Stimulated activated naive B cell treated with anti-CD40 and anti-IgM and Interleukin-4, amounts not matched to agents 10 μg/mL and 1 μg/mL and 100 μg/mL, for 72 hours (primary cell): Measurements from ENCODE around the gene FAM222B.
"Not testable (repeated sequence)": the region's sequence is repeated elsewhere in the genome, so short reads cannot be mapped to it uniquely, and the experiment has no call there.

Source experiments
- ATAC-seq, 2 donors: fragments of 150-1000 bp; cut with Tn5 transposase; replicated peaks; 2 replicates each; pipeline ENCODE4 v1.10.0; 2021; ENCODE audit warnings: moderate library complexity in 1 of 2
- DNase-seq: peaks from one replicate; pipeline ENCODE4 v3.0.0; 2021
- H3K27ac Mint-ChIP-seq: one replicate; pipeline ENCODE4 v1.8.0; 2022; ENCODE audit warnings: mild to moderate bottlenecking, mixed read lengths
- H3K27me3 Mint-ChIP-seq, 2 donors: one replicate each; pipeline ENCODE4 v1.8.0; 2022; ENCODE audit warnings: mixed read lengths in 2 of 2
- H3K36me3 Mint-ChIP-seq, 2 donors: one replicate each; pipeline ENCODE4 v1.8.0; 2022; ENCODE audit warnings: mixed read lengths in 2 of 2, mild to moderate bottlenecking in 1 of 2
- H3K4me1 Mint-ChIP-seq, 2 donors: one replicate each; pipeline ENCODE4 v1.8.0; 2022; ENCODE audit warnings: mixed read lengths in 2 of 2, mild to moderate bottlenecking in 1 of 2
- H3K4me3 Mint-ChIP-seq, 2 donors: one replicate each; pipeline ENCODE4 v1.8.0; 2022; ENCODE audit warnings: mild to moderate bottlenecking in 2 of 2, mixed read lengths in 2 of 2, moderate library complexity in 1 of 2
- H3K9me3 Mint-ChIP-seq, 2 donors: one replicate each; pipeline ENCODE4 v1.8.0; 2022; ENCODE audit warnings: mixed read lengths in 2 of 2, mild to moderate bottlenecking in 1 of 2

The FAM222B gene

GRCh38 chr17:28843816-28844148, 1.2 kb upstream of the FAM222B start:
- peak overlapping the region; percentile 37 for H3K27ac Mint-ChIP-seq

DNA sequence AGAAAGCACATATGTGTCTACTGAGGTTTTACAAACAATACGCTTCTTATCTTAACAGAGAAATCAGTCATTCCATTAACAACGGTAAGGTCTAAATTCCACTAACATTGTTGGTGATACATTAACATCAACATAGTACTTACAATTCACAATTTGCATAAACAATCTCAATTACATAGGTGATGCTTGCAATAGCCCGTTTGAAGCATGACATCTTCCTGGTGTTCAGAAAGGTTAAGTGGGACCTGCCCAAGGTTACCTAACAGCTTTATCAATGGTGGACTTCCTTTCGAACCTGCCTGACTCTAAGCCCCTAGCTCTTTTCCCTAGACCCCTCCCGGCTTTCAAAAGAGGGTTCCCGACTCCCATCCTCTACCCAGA, 699 bp downstream of the FAM222B start:
- Mint-ChIP-seq H3K4me1 (peaks cover 10 to 26% of the 10 kb centered on the region in 2 donors), H3K9me3 (no peaks in the 10 kb centered on the region), H3K4me3 (peak overlapping the region; percentile 96 to 99), H3K27ac (peak overlapping the region; percentile 98), H3K36me3 (peaks cover 5 to 7% of the 10 kb centered on the region in 2 donors), H3K27me3 (no peaks in the 10 kb centered on the region)
- ATAC-seq (peak; percentile 24 to 26), DNase-seq (no peak)

More at GRCh38 chr17:28843816-28844148, 1.2 kb upstream of the FAM222B start:
- ATAC-seq (no peak), DNase-seq (no peak)
- H3K4me1 Mint-ChIP-seq, result peaks cover 10 to 26% of the 10 kb centered on the region in 2 donors
- no peak overlapping the region for H3K4me3 Mint-ChIP-seq
- no peaks in the 10 kb centered on the region for H3K9me3 Mint-ChIP-seq
- no peaks in the 10 kb centered on the region for H3K27me3 Mint-ChIP-seq
- peaks cover 5 to 7% of the 10 kb centered on the region in 2 donors for H3K36me3 Mint-ChIP-seq

- no peak for DNase-seq
- Mint-ChIP-seq H3K27me3 (no peaks in the 10 kb centered on the region), H3K36me3 (peaks cover 10 to 11% of the 10 kb centered on the region in 2 donors), H3K9me3 (no peaks in the 10 kb centered on the region), H3K4me1 (peaks cover 12 to 36% of the 10 kb centered on the region in 2 donors), H3K27ac (no peak overlapping the region), H3K4me3 (no peak overlapping the region)
- ATAC-seq, result no peak
Observed at GRCh38 chr17:28839221-28839620, 3.4 kb downstream of the FAM222B start.

DNA sequence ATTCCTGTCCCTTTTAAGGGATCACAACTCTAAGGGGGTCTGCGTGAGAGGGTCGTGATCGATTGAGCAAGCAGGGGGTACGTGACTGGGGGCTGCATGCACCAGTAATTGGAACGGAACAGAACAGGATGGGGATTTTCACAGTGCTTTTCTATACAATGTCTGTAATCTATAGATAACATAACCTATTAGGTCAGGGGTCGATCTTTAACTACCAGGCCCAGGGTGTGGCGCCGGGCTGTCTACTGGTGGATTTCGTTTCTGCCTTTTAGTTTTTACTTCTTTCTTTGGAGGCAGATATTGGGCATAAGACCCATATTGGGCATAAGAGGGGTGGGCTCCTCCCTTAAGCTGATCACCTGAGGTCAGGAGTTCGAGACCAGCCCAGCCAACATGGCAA, 6.0 kb downstream of the FAM222B start:
- peaks cover 12 to 16% of the 10 kb centered on the region in 2 donors for H3K36me3 Mint-ChIP-seq
- H3K4me3 Mint-ChIP-seq, H3K9me3 Mint-ChIP-seq, ATAC-seq, H3K27me3 Mint-ChIP-seq, DNase-seq: not testable (repeated sequence)
- peaks cover 13 to 27% of the 10 kb centered on the region in 2 donors for H3K4me1 Mint-ChIP-seq
- peak overlapping the region; percentile 80 for H3K27ac Mint-ChIP-seq

DNA sequence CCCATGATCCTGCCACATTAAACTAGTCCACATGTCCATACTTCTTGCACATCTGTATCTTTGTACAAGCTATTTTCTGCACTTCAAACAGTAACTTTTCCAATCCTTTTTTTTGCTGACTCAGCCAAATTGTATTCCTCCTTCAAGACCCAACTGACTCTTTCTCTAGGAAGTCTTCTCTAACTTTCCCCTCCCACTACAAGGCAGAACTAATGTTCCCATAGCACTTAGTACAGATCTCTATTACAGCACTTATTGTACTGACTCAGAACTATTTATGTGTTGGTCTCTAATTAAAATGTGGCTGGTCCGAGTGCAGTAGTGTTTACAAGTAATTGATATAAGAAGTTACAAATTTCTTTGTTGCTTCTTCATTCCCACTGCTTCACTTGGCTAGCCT, 8.2 kb downstream of the FAM222B start:
- Mint-ChIP-seq H3K36me3 (peaks cover 17 to 22% of the 10 kb centered on the region in 2 donors), H3K9me3 (no peaks in the 10 kb centered on the region), H3K4me3 (no peak overlapping the region), H3K27me3 (no peaks in the 10 kb centered on the region), H3K27ac (peak overlapping the region; percentile 9), H3K4me1 (peaks cover 10 to 17% of the 10 kb centered on the region in 2 donors)
- DNase-seq (no peak), ATAC-seq (no peak)

DNA sequence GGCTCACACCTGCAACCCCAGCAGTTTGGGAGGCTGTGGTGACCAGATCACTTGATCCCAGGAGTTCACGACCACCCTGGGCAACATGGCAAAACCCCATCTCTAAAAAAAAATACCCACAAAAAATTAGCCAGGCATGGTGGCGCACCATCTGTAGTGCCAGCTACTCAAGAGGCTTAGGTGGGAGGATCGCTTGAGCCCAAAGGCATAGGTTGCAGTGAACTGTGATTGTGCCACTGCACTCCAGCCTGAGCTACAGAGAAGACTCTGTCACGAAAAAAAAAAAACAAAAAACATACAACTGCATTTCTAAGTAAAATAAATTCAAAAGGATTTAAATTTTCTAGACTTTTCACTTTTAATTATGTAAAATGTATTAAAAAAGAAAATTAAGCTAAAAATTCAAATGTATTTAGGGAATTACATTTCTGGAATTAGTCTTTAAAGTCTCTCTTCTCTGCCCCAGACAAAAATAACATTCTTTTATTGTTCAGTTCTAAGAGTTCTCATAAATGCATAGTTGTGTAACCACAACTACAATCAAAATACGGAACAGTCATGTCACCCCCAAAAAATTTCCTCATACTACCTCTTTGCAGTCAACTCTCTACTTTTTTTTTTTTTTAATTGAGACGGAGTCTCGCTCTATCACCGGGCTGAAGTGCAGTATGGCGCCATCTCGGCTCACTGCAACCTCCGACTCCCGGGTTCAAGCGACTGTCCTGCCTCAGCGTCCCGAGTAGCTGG, 14.1 kb downstream of the FAM222B start:
- Mint-ChIP-seq H3K4me1 (peaks cover 0 to 2% of the 10 kb centered on the region in 2 donors), H3K36me3 (peaks cover 23 to 32% of the 10 kb centered on the region in 2 donors), H3K9me3 (no peaks in the 10 kb centered on the region), H3K27me3 (no peaks in the 10 kb centered on the region), H3K27ac (no peak overlapping the region), H3K4me3 (no peak overlapping the region)
- ATAC-seq (no peak), DNase-seq (no peak)

GRCh38 chr17:28827672-28828071, 14.9 kb downstream of the FAM222B start:
- ATAC-seq (no peak), DNase-seq (no peak)
- Mint-ChIP-seq H3K27ac (no peak overlapping the region), H3K9me3 (no peaks in the 10 kb centered on the region), H3K36me3 (peaks cover 23 to 32% of the 10 kb centered on the region in 2 donors), H3K27me3 (no peaks in the 10 kb centered on the region), H3K4me1 (peaks cover 0 to 2% of the 10 kb centered on the region in 2 donors), H3K4me3 (no peak overlapping the region)

GRCh38 chr17:28819582-28819981, 23.0 kb downstream of the FAM222B start:
- Mint-ChIP-seq H3K36me3 (peaks cover 3 to 5% of the 10 kb centered on the region in 2 donors), H3K27me3 (no peaks in the 10 kb centered on the region), H3K27ac (no peak overlapping the region), H3K4me3 (no peak overlapping the region), H3K4me1 (peaks cover 0 to 6% of the 10 kb centered on the region in 2 donors), H3K9me3 (no peaks in the 10 kb centered on the region)
- DNase-seq (no peak), ATAC-seq (no peak)

- no peak for ATAC-seq
- no peak overlapping the region for H3K27ac Mint-ChIP-seq
- no peaks in the 10 kb centered on the region for H3K9me3 Mint-ChIP-seq
Observed at GRCh38 chr17:28818819-28819221, 23.8 kb downstream of the FAM222B start.

DNA sequence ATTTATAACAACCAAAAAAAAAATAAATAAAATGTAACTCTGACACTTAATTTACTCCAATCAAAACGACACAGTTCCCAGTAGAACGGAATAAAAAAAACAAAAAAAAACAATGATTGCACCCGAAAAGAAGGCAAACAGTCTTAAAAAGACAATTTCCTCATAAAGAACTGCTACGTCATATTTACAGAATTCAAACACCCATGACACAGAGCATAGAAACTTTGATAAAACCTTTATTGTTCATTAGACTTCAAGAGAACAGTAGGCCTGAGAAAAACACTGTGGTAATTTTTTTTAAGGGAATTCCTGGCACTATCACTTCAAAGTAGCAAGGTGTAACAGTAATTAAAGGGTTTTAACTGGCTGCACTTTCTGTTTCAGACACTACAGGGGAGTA, 26.1 kb downstream of the FAM222B start:
- ATAC-seq (no peak), DNase-seq (no peak)
- Mint-ChIP-seq H3K4me3 (no peak overlapping the region), H3K27ac (peak overlapping the region; percentile 14), H3K4me1 (peaks cover 2 to 9% of the 10 kb centered on the region in 2 donors), H3K36me3 (peaks cover 0 to 3% of the 10 kb centered on the region in 2 donors), H3K27me3 (no peaks in the 10 kb centered on the region), H3K9me3 (no peaks in the 10 kb centered on the region)

More at GRCh38 chr17:28818819-28819221, 23.8 kb downstream of the FAM222B start:
- H3K4me3 Mint-ChIP-seq, result no peak overlapping the region
- H3K27me3 Mint-ChIP-seq, result no peaks in the 10 kb centered on the region
- peaks cover 0 to 6% of the 10 kb centered on the region in 2 donors for H3K4me1 Mint-ChIP-seq
- peaks cover 0 to 3% of the 10 kb centered on the region in 2 donors for H3K36me3 Mint-ChIP-seq
- no peak for DNase-seq

- Mint-ChIP-seq H3K4me1 (peaks cover 19 to 41% of the 10 kb centered on the region in 2 donors), H3K9me3 (no peaks in the 10 kb centered on the region)
Observed at GRCh38 chr17:28812748-28813377, 29.7 kb downstream of the FAM222B start.

GRCh38 chr17:28812091-28812747, 30.4 kb downstream of the FAM222B start:
- Mint-ChIP-seq H3K36me3 (peaks cover 0 to 4% of the 10 kb centered on the region in 2 donors), H3K9me3 (no peaks in the 10 kb centered on the region), H3K4me1 (peaks cover 19 to 43% of the 10 kb centered on the region in 2 donors), H3K27ac (peak overlapping the region; percentile 94), H3K27me3 (no peaks in the 10 kb centered on the region), H3K4me3 (peak overlapping the region; percentile 88 to 91)
- ATAC-seq (peak; percentile 99 to 100), DNase-seq (peak; percentile 93)

More at GRCh38 chr17:28812748-28813377, 29.7 kb downstream of the FAM222B start:
- ATAC-seq (peak; percentile 56 to 59), DNase-seq (no peak)
- Mint-ChIP-seq H3K27ac (peak overlapping the region; percentile 94), H3K27me3 (no peaks in the 10 kb centered on the region), H3K36me3 (peaks cover 0 to 3% of the 10 kb centered on the region in 2 donors), H3K4me3 (peak overlapping the region; percentile 88 to 91)

GRCh38 chr17:28811651-28812090, 30.9 kb downstream of the FAM222B start:
- Mint-ChIP-seq H3K27ac (peak overlapping the region; percentile 76), H3K27me3 (no peaks in the 10 kb centered on the region), H3K4me3 (peak overlapping the region; percentile 88 to 91), H3K36me3 (peaks cover 0 to 4% of the 10 kb centered on the region in 2 donors), H3K4me1 (peaks cover 19 to 41% of the 10 kb centered on the region in 2 donors), H3K9me3 (no peaks in the 10 kb centered on the region)
- no peak for ATAC-seq
- DNase-seq, result no peak

DNA sequence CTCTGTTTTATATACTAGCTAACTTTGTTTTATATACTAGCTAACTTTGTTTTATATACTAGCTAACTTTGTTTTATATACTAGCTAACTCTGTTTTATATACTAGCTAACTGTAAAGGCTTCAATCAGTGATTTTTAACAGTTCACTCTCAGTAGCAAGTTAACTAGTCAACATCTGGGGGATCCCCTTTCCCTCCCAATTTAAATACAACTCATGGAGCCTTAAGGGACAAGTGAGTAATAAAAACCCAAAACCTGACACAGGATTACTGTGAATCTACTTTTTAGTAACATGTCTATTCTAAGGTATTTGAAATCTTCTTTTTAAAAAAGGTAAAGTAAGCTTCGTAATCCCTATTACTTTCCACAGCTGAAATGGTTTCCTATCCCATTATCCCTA, 32.2 kb downstream of the FAM222B start:
- H3K27me3 Mint-ChIP-seq, result no peaks in the 10 kb centered on the region
- no peaks in the 10 kb centered on the region for H3K9me3 Mint-ChIP-seq
- peaks cover 19 to 37% of the 10 kb centered on the region in 2 donors for H3K4me1 Mint-ChIP-seq
- H3K27ac Mint-ChIP-seq, result no peak overlapping the region
- DNase-seq, result no peak
- H3K36me3 Mint-ChIP-seq, result peaks cover 7 to 10% of the 10 kb centered on the region in 2 donors
- peak overlapping the region; percentile 25 to 52 for H3K4me3 Mint-ChIP-seq
- ATAC-seq, result peak in 1 of 2 donors; percentile 26
